Suppressor macrophage treated with lipopolysaccharide for 1 hour (primary cell): Measurements from ENCODE around the gene IDH3B.
"Not testable (repeated sequence)": the region's sequence is repeated elsewhere in the genome, so short reads cannot be mapped to it uniquely, and the experiment has no call there.

Source experiments
- DNase-seq, 3 donors: peaks; one replicate each; pipeline ENCODE4 v3.0.0-alpha.2; 2020 to 2022

IDH3B gene

GRCh38 chr20:2663887-2664719, at the start of gene IDH3B:
Gene IDH3B (minus strand): TSS chr20:2664216. CDS start chr20:2664188, 28 bp downstream.
- peak; percentile 96 to 97 (median 96) for DNase-seq

- DNase-seq: peak in 1 of 3 donors; percentile 24
Observed at GRCh38 chr20:2713285-2713684, 49.3 kb upstream of the IDH3B start.

DNA sequence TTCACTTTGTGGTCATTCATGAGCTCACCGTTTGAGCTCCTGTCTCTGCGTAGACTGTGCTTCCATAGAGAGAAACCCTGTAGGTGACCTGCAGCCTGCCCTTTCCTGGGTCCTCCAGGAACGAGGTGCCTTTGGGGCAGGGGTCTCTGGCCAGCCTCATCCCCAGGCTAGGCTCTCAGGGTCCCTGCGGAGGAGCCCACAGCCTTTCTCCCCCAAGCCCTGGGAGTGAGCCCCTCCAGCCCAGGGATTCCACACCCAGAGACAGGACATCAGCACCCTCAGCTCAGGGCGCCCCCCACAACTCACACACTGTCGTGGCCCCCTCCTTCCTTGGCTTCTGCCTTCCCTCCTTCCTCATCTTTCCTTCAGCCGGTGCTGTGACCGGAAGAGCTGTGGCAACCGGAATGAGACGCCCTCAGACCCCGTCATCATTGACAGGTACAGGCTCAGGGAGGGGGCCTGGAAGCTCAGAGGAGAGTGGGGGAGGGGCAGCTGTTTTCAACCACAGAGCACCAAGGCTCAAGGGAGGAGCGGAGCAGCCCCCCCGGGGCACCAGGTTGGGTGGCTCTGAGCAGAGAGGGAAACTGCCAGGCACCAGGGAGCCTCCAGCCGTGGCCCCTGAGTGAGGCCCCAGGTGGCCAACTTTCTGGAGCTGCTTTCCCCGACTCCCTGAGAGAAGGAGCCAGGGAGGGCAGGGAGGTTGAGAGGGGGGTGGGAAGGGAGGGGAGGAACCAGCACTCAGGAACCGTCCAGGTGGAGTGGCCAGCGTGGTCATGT, 45.4 kb upstream of the IDH3B start:
- DNase-seq: no peak

- DNase-seq: no peak
Observed at GRCh38 chr20:2708665-2709064, 44.6 kb upstream of the IDH3B start.

DNA sequence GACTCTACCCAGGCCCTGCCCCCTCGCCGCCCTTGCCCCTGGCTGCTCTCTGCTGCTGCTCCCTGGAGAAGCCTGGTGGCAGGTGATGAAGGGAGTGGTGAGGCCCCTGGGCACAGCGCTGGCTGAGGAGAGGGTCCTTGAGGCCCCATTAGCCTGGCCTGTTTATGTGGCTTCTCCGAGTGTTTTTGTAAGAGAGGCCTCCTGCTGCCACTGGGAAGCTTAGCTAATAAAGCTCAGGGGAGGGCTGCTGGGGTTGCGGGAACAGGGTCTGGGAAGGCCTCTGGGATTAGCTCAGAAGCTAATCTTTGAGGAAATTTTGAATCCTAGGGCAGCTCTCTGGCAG, 44.0 kb upstream of the IDH3B start:
- DNase-seq: no peak

GRCh38 chr20:2707353-2708072, 43.5 kb upstream of the IDH3B start:
- no peak for DNase-seq

DNA sequence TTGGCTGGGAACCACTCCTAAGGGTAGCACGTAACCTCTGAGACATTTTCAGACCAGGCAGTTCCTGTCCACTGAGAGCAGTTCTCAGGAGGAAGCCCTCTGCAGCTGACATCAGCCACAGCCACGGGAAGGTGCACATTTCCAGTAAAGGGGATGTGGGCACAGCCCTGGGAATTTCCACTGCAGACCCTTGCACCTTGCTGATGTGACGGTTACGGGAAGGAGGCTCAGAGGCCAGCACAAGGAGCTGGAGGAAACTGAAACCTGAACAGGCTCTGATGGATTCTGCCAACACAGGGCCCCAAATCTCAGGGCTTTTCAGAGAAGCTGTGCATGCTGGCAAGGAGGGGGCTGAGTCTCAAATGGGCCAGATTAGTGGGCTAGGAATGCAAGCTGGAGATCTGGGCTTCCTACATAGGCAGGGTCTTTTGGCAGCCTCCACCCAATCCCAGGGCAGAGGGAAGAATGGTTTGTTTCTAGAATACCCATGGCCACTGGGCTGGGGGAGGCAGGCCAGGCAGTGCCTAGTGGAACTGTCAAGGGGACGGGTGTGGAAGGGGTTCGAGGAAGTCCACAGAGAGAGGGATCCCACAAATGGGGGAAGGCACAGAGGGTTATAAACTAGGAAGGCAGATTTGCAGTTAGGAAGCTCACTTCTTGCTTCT, 42.8 kb upstream of the IDH3B start:
- peak in 2 of 3 donors; percentile 24 to 66 for DNase-seq

- DNase-seq: no peak
Observed at GRCh38 chr20:2705931-2706645, 42.1 kb upstream of the IDH3B start.

DNA sequence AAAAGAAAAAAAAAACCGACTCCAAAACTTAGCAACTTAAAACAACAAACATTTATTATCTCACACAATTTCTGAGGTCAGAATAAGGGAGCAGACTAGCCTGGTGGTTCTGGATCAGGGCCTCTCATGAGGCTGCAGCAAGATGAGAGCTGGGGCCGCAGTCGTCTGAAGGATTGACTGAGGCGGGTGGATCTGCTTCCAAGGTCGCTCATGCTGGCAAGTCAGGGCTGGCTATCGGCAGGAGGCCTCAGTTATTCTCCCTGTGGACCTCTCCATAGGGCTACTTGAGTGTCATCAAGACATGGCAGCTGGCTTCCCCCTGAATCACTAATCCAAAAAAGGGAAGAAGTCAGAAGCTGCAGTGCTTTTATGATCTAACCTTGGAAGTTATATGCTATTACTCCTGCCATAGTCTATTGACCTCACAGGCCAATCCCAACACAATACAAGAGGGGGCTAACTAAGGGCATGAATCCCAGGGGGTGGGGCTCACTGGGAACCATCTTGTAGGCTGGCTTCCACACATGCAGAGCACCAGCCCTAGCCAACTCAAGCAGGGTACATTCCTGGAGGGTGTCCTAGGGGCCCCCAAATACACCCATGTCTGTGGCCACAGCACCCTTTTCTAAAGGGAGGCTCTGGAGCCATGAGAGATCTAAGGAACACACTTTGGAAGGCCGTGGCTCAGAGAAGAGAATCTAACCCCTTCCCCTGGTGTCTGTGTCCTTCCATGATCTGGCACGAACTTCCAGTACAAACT, 39.9 kb upstream of the IDH3B start:
- DNase-seq: no peak

DNA sequence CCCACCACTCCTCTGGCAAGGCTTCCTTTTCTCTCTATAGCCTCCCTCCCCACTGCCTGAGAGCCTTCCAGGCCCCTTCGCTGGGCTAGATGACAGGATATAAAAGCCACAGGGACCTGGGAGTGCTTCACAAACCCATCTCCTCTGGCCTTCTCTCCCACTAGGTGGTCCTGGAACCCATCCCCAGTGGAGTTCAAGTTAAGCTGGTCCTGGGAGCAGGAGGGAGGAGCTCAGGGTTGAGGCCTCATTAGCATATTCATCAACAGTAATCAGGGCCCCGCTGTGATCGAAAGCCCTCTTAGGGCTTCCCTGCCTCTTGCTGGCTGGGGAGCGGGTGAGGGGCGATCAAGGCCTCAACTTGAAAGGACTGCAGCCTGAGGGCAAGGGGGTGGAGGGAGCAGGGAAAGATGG, 37.7 kb upstream of the IDH3B start:
- DNase-seq: no peak

DNA sequence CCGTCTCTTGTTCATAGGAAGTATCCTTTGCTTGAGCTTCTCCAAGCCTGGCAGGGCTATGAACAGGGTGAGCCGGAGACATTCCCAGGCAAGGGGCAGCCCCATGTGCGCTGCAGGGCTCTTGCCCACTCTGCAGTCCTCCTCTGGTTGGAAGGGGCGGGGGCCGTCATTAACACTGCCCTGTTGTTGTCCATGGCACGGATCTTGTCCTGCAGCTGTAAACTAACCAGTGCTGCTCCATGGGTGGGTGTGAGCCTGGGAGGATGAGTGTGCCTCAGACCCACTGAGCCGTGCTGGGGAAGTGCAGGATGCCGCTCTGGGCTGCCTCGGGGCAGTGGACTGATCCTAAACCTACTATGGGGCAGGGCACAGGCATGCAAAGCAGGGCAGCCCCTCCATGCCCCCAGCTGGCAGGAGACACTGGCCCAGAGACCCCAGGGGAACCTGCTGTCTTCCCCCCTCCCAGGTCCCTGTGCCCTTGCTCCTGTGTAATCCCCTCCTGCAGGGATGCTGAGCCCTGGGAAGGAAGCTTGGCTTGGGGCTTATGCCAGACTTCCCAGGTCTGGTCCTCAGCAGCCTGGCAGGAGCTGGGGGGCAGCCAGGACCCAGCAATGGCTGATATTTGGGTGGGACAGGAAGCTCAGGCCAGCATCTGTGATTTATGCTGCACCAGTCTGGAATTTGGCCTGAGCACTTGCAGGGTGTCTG, 37.1 kb upstream of the IDH3B start:
- no peak for DNase-seq

DNA sequence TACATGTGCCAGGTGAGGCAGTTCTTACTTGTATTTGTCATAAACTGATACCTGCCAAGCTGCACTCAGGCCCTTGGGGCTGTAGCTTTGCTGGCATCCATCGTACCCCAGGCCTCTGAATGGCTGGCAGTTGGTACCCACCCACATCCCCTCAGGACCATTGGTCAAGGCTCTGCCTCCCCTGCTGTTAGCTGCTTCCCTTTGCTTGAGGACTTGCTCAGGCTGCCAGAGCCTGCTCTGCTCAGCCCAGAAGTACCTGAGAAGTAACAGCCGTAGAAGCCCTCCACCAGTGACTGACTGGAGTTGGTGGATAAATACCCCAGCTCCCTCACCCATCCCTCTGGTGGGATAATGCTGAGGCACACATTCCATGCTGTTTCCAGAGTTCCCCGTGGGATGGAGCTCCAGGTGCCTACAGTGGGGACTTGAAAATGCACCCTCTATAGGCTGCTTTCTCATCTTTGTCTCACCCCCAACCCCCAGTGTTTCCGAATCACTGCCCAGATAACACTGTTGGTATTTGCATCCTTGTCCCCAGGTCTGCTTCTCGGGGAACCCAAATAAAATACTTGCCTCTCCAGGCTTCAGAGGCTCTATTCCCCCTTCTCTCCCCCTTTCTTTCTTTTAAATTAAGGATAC, 35.9 kb upstream of the IDH3B start:
- no peak for DNase-seq

DNA sequence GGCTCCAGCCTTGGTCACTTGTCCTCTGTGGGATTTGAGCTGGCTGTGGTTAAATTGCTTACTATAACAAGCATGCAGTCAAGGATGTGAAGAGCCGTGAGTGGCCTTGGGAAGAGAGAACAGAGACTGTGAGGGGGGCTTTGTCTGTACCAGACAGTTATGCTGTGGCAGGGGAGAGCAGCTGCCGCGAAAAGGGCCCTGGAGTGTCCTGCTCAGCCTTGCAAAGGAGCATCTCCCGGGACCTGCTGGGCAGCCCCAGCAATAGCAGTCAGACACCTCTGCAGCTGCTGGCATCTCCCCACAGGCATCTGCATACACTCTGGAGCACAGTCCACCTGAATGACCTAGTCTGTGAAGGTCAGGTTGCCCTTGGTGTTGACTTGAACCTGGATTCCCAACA, 34.9 kb upstream of the IDH3B start:
- DNase-seq: no peak

GRCh38 chr20:2698186-2698817, 34.3 kb upstream of the IDH3B start:
- DNase-seq: no peak

DNA sequence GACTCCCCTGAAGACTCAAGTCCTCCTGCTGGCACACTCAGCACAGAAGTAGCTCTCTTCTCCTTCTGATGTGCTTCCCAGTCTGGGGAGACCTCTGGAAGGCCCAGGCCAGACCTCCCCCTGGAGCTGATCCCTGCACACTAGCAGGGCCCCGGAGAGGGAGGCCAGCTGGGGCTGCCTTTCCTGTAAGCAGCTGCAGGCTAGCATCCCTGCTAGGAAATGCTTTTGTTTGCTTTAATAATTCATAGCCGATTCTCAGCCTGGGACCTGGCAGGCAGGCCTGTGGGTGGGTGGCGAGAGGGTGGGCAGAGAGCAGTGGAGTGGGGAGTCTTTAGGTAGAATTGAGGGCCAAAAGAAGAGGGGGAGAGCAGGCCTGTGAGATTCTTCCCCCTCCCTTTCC, 33.8 kb upstream of the IDH3B start:
- DNase-seq: no peak

DNA sequence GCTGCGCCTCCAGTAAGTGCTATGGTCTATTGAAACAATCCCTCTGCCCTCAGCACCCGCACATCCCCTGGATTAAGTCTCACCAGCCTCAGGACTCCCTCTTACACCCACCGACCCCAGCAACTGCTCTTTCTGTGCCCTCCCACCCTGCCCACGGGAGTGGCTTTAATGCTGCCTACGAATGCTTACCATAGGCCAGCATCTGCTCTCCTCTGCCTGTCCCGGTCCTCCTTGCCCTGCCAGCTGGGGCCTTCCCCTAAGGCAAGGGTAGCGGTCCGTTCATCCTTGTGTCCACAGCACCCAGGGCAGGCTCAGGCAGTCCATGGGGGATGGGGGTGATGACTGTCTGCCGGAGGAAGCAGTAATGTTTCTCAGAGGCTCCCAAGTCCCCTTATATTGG, 32.6 kb upstream of the IDH3B start:
- no peak for DNase-seq

DNA sequence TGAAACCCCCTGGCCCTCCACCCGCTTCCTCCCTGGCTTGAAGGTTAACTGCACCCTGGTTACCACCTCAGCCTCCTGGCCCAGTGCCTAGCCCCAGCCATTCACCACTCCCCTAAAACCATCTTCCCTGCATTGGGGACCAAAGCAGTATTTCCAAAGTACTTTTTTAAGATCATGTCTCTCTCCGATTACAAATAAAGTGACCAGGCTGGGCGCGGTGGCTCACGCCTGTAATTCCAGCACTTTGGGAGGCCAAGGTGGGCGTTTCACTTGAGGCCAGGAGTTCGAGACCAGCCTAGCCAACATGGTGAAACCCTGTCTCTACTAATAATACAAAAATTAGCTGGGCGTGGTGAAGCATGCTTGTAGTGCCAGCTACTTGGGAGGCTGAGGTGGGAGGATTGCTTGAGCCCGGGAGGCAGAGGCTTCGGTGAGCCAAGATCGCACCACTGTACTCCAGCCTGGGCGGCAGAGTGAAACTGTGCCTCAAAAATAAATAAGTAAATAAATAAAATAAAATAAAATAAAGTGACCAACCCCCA, 32.0 kb upstream of the IDH3B start:
- DNase-seq: not testable (repeated sequence)

DNA sequence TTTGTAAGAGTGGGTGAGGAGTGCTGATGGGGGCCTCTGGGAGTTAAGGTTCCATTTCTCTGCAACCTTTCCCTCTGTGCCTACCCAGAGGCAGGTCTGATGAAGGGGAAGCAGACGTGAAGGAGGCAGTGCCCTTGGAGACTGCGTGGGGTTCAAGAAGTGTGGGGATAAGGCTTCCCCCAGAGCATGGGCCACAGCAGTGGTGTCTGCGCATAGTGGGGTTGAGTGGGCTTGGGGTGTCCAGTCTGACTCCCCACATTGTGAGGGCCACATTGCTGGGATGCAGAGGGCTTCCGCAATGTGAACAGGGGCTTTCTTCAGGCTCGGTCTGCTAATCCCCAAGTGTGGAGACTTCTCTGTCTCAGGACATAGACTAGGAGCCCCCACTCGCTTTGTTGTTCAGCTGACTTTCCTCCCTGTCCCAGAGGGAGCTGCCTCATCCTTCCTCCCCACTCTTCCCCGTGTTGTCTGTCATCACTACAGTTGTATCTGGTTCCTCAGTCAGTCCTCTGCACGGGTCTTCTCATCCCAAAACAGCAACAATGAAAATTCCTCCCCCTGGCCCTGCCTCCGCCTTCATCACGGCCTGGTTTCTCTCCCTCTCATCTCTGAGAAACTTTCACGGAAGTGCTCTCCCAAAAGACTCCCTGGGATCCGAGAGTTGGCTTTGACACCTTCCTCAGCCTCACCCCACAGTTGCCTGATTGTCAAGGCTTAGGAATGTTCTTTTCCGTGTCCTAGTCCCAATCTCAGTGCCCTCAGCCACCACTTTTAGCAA, 31.4 kb upstream of the IDH3B start:
- no peak for DNase-seq

DNA sequence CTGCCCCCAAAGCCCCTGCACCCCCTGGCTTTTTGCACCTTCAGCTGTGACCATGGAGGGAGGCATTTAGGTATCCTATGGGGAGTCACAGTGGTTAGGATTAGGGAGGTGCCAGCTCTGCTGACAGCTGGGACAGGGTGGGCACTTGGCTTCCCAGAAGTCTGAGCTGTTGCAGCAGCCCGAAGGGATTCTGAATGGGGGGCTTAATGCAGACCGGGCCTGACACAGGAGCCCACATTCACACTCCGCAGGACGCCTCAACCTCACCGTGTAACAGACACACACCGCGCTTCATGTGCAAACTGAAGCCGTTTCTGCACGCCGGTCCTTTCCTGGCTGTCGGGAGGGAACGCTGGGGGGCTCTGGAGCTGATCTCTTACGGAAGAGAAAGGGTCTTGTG, 30.5 kb upstream of the IDH3B start:
- DNase-seq: no peak
